Spinal cord (tissue), 10 donors: ENCODE measurements around the gene PCDHGB1. TPM values are rescaled to one million over a fixed set of nuclear protein-coding genes. Genes with fewer than 3 reads are reported as not detected.
"Not testable (repeated sequence)": the region's sequence is repeated elsewhere in the genome, so short reads cannot be mapped to it uniquely, and the experiment has no call there.

ENCODE experiments used
- DNase-seq, 6 donors: peaks; one replicate each; pipeline versions ENCODE4 v3.0.0 to v3.0.0-alpha.2; 2013 to 2015; ENCODE audit warnings: low spot score in 6 of 6, low read depth in 4 of 6
- H3K27ac ChIP-seq: one replicate; pipeline ENCODE4 v1.5.1; 2013; ENCODE audit warnings: low read depth, low read length, control low read depth
- H3K27me3 ChIP-seq: one replicate; pipeline ENCODE4 v1.6.1; 2013; ENCODE audit warnings: low read length; ENCODE audit not compliant: control insufficient read depth, insufficient read depth
- H3K36me3 ChIP-seq: one replicate; pipeline ENCODE4 v1.6.1; 2013; ENCODE audit warnings: low read length; ENCODE audit not compliant: control insufficient read depth, insufficient read depth
- H3K4me1 ChIP-seq: one replicate; pipeline ENCODE4 v1.6.1; 2013; ENCODE audit warnings: low read length; ENCODE audit not compliant: control insufficient read depth, insufficient read depth
- H3K4me3 ChIP-seq: one replicate; pipeline ENCODE4 v1.5.1; 2013; ENCODE audit warnings: low read depth, low read length, control low read depth
- H3K9me3 ChIP-seq: one replicate; pipeline ENCODE4 v1.6.1; 2013; ENCODE audit warnings: low read length; ENCODE audit not compliant: control insufficient read depth, insufficient read depth
- WGBS: methylation state at CpG from one replicate; pipeline ENCODE4 v1.1.5; 2013; ENCODE audit warnings: missing lambda C conversion rate; ENCODE audit not compliant: insufficient coverage; 5-methylcytosine and 5-hydroxymethylcytosine counted together
- polyA plus RNA-seq, 2 donors: library from polyadenylated mRNA; unstranded; fragments of 120-200 nt; gene quantifications; one replicate each; pipeline ENCODE4 v1.2.1, GENCODE V29; 2013; ENCODE audit not compliant: insufficient read length in 2 of 2
- total RNA-seq, 2 donors: library from RNA; depleted of rRNA in 1 of 2; stranded (reverse); fragments of 120-200 nt in 1 of 2; fragments of >200 nt in 1 of 2; gene quantifications; one replicate each; pipeline versions ENCODE4 v1.2.3 to v1.2.4, GENCODE V29; 2013 to 2014
- donor health status: healthy.

Gene PCDHGB1
- total and polyA plus RNA-seq, 4 donors = 6.4 to 9.9 (median 9.2) TPM

DNA sequence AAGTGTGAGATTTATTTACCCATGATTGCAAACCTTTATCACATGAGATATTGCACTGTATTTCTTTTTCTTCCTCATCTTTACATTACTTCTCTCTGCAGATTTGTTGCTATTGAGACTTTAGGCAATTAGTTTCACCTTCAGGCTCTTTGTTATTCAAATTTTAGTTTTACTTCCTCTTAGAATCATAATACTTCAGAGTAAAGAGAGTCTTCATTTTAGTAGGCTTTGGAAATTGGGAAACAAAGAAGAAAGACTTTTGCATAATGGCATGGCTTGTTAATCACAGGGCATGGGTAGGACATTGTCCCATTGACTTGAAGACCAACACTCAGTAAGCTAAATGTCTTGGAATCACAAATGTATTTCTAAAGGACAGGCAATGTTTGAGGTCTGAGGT is 12.8 kb downstream of the PCDHGB1 start:
- Histone ChIP-seq H3K4me1 (peaks cover 5% of the 10 kb centered on the region), H3K4me3 (no peak overlapping the region), H3K27me3 (no peaks in the 10 kb centered on the region), H3K27ac (no peak overlapping the region), H3K36me3 (peaks cover 3% of the 10 kb centered on the region), H3K9me3 (peaks cover 50% of the 10 kb centered on the region)
- DNase-seq = no peak

DNA sequence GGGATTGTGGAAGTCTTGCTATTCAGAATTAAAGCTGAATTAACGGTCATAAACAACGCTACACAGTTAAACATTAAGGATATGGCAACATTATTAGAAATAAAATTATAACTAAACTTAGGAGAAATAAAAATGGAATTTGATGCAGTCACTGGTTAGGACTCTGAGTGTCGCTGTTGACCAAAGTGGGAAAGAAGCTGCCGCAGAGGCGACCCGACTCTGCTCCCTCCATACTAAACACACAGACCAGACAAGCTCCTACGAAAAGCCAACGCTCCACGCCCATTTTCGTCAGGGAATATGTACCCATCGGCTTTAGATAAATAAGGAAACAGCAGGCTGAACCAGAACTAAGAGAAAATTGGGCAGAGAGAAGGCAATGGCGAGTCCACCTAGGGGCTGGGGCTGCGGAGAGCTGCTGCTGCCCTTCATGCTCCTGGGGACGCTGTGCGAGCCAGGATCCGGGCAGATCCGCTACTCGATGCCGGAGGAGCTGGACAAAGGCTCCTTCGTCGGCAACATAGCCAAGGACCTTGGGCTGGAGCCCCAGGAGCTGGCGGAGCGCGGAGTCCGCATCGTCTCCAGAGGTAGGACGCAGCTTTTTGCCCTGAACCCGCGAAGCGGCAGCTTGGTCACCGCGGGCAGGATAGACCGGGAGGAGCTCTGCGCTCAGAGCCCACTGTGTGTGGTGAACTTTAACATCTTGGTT is 14.2 kb downstream of the PCDHGB1 start, which contains the start of gene PCDHGA5:
Gene PCDHGA5, plus strand, starts transcription at position 211 of the 709 bp plus-strand sequence. Its CDS starts 169 bp downstream, at position 380.
- no peaks in the 10 kb centered on the region for H3K27me3 ChIP-seq
- H3K27ac ChIP-seq = no peak within 1 kb of the TSS
- DNase-seq = peak in 2 of 6 donors; percentile 29 to 37
- WGBS = 10% methylated on average over 28 of the region's 34 CpGs
- H3K36me3 ChIP-seq = peaks cover 3% of the 10 kb centered on the region
- peaks cover 5% of the 10 kb centered on the region for H3K4me1 ChIP-seq
- H3K9me3 ChIP-seq = peaks cover 45% of the 10 kb centered on the region
- no peak within 1 kb of the TSS for H3K4me3 ChIP-seq

DNA sequence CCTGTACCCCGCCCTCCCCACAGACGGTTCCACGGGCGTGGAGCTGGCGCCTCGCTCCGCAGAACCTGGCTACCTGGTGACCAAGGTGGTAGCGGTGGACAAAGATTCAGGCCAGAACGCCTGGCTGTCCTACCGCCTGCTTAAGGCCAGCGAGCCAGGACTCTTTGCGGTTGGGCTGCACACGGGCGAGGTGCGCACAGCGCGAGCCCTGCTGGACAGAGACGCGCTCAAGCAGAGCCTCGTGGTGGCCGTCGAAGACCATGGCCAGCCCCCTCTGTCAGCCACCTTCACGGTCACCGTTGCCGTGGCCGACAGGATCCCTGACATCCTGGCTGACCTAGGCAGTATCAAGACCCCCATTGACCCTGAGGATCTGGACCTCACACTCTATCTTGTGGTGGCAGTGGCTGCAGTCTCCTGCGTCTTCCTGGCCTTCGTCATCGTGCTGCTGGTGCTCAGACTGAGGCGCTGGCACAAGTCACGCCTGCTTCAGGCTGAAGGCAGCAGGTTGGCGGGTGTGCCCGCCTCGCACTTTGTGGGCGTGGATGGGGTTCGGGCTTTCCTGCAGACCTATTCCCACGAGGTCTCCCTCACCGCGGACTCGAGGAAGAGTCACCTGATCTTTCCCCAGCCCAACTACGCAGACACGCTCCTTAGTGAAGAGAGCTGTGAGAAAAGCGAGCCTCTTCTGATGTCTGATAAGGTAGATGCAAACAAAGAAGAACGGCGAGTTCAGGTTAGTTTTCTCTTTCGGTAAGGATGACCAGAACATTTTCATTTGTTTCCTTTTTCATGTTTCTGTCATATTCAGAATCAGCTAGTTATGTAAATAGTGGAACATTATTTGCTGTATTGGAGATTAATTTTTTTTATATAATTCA is 16.4 kb downstream of the PCDHGB1 start:
- peaks cover 37% of the 10 kb centered on the region for H3K9me3 ChIP-seq
- DNase-seq = no peak
- peaks cover 3% of the 10 kb centered on the region for H3K36me3 ChIP-seq
- H3K4me3 ChIP-seq = no peak overlapping the region
- WGBS = 26% methylated on average over 35 of the region's 46 CpGs
- H3K27ac ChIP-seq = no peak overlapping the region
- H3K4me1 ChIP-seq = peaks cover 5% of the 10 kb centered on the region
- H3K27me3 ChIP-seq = no peaks in the 10 kb centered on the region

DNA sequence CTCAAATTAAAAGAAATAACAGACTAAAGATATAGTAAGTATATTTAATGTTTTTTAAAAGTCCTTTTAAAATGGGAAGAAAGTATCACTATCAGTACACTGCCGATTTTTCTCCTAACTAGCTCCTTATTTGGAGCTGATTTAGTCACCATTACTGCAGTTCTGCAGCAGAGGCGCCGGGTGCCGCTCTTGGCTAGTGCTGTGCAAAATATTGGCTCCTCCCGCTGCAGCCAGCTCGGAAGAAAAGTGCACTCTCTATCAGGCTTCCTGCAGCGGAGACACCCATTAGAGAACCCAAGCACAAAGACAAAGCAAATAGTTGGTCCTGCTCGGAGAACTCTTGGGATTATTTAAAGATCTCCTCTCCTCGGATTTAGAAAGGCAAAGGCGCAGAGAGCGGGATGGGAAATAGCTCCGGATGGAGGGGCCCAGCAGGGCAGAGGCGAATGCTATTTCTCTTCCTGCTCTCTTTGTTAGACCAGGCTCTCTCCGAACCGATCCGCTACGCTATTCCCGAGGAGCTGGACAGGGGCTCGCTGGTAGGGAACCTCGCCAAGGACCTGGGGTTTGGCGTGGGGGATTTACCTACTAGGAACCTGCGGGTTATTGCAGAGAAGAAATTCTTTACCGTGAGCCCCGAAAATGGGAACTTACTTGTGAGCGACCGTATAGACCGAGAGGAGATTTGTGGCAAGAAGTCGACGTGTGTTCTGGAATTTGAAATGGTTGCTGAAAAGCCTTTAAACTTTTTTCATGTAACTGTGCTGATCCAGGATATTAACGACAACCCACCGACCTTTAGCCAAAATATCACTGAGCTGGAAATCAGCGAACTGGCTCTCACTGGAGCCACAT is 20.3 kb downstream of the PCDHGB1 start, which contains the start of gene PCDHGB3:
Gene PCDHGB3, plus strand, starts transcription at position 249 of the 855 bp plus-strand sequence. Its CDS starts 153 bp downstream, at position 402.
- 18% methylated on average over 30 of the region's 32 CpGs for WGBS
- Histone ChIP-seq H3K4me1 (peaks cover 12% of the 10 kb centered on the region), H3K27me3 (no peaks in the 10 kb centered on the region), H3K27ac (no peak within 1 kb of the TSS), H3K36me3 (peaks cover 10% of the 10 kb centered on the region), H3K4me3 (no peak within 1 kb of the TSS), H3K9me3 (peaks cover 48% of the 10 kb centered on the region)
- peak in 2 of 6 donors; percentile 22 to 29 for DNase-seq

DNA sequence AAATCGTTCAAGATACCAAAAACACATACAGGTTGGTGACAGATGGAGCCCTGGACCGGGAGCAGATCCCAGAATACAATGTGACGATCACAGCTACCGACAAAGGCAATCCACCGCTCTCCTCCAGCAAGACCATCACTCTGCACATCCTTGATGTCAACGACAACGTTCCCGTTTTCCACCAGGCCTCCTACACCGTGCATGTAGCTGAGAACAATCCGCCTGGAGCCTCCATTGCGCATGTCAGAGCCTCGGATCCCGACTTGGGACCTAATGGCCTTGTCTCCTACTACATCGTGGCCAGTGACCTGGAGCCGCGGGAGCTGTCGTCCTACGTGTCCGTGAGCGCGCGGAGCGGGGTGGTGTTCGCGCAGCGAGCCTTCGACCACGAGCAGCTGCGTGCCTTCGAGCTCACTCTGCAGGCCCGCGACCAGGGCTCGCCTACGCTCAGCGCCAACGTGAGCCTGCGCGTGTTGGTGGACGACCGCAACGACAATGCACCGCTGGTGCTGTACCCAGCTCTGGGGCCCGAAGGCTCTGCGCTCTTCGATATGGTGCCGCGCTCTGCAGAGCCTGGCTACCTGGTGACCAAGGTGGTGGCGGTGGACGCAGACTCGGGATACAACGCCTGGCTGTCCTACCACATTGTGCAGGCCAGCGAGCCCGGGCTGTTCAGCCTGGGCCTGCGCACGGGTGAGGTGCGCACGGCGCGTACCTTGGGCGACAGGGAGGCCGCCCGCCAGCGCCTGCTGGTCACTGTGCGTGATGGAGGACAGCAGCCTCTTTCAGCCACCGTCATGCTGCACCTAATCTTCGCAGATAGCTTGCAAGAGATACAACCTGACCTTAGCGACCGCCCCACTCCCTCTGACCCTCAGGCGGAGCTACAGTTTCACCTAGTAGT is 21.9 kb downstream of the PCDHGB1 start:
- WGBS = 22% methylated on average over 69 of the region's 69 CpGs
- Histone ChIP-seq H3K4me1 (peaks cover 12% of the 10 kb centered on the region), H3K27ac (no peak overlapping the region), H3K36me3 (peaks cover 19% of the 10 kb centered on the region), H3K27me3 (no peaks in the 10 kb centered on the region), H3K4me3 (no peak overlapping the region), H3K9me3 (peaks cover 51% of the 10 kb centered on the region)
- DNase-seq = no peak

DNA sequence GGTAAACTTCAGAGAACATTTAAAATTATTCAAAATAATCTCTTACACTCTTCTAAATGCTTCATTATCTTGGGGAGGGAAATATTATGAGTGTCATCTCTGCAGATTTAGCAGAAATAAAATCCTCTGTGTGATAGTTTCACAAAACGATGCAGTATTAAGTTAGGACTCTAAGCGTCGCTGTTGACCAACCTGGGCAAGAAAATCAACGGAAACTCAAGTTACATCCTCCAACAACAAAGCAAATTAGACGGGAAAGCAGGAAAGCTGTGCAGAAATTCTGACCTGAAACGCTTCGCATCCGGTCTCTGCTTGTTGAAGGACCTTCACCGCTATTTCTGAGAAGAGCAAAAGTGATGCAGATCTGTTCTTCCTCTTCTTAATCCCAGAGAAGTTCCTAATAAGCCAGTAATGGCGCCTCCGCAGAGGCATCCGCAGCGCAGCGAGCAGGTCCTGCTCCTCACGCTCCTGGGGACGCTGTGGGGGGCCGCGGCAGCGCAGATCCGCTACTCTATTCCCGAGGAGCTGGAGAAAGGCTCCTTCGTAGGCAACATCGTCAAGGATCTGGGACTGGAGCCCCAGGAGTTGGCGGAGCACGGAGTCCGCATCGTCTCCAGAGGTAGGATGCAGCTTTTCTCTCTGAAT is 23.9 kb downstream of the PCDHGB1 start, which contains the start of gene PCDHGA6:
Gene PCDHGA6, plus strand, starts transcription at position 219 of the 645 bp plus-strand sequence. Its CDS starts 193 bp downstream, at position 412.
- 10% methylated on average over 27 of the region's 27 CpGs for WGBS
- Histone ChIP-seq H3K4me3 (peak within 1 kb of the TSS; percentile 20), H3K27me3 (no peaks in the 10 kb centered on the region), H3K36me3 (peaks cover 19% of the 10 kb centered on the region), H3K9me3 (peaks cover 53% of the 10 kb centered on the region), H3K4me1 (peaks cover 12% of the 10 kb centered on the region), H3K27ac (no peak within 1 kb of the TSS)
- peak in 2 of 6 donors; percentile 51 to 70 for DNase-seq

DNA sequence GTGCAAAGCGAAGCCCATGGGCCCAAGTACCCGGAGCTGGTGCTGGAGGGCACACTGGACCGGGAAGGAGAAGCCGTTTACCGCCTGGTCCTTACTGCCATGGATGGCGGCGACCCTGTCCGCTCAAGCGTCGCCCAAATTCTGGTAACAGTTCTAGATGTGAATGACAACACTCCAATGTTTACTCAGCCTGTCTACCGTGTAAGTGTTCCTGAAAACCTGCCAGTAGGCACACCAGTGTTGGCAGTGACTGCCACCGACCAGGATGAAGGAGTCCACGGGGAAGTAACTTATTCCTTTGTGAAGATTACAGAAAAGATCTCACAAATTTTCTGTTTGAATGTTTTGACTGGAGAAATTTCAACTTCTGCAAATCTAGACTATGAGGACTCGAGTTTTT is 24.7 kb downstream of the PCDHGB1 start:
- 56% methylated on average over 14 of the region's 14 CpGs for WGBS
- Histone ChIP-seq H3K27ac (no peak overlapping the region), H3K36me3 (peaks cover 19% of the 10 kb centered on the region), H3K4me3 (no peak overlapping the region), H3K9me3 (peaks cover 59% of the 10 kb centered on the region), H3K4me1 (peaks cover 12% of the 10 kb centered on the region), H3K27me3 (no peaks in the 10 kb centered on the region)
- DNase-seq = no peak

DNA sequence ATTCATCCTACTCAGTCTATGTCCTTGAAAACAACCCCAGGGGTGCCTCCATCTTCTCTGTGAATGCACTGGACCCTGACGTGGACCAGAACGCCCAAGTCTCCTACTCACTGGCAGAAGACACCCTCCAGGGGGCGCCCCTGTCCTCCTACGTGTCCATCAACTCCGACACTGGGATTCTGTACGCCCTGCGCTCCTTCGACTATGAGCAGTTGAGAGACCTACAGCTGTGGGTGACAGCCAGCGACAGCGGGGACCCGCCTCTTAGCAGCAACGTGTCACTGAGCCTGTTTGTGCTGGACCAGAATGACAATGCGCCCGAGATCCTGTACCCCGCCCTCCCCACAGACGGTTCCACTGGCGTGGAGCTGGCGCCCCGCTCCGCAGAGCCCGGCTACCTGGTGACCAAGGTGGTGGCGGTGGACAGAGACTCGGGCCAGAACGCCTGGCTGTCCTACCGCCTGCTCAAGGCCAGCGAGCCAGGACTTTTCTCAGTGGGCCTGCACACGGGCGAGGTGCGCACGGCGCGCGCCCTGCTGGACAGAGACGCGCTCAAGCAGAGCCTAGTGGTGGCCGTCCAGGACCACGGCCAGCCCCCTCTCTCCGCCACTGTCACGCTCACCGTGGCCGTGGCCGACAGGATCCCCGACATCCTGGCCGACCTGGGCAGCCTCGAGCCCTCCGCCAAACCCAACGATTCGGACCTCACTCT is 25.7 kb downstream of the PCDHGB1 start:
- Histone ChIP-seq H3K4me1 (peaks cover 12% of the 10 kb centered on the region), H3K9me3 (peaks cover 57% of the 10 kb centered on the region), H3K36me3 (peaks cover 19% of the 10 kb centered on the region)
- H3K27ac ChIP-seq, H3K27me3 ChIP-seq, DNase-seq, H3K4me3 ChIP-seq: not testable (repeated sequence)
- WGBS = 34% methylated on average over 35 of the region's 48 CpGs
